NB4 (cell line): ENCODE measurements around the gene VILL.

Experiments
- POLR2A ChIP-seq: IDR thresholded peaks from 2 replicates; pipeline ENCODE4 v1.6.1; 2011; ENCODE audit warnings: mild to moderate bottlenecking; ENCODE audit not compliant: insufficient read length; ENCODE audit errors: extremely low read depth
- TF ChIP-seq, protein P1 (sequence below): IDR thresholded peaks from one replicate; pipeline ENCODE4 v1.5.1; 2012; ENCODE audit warnings: low read depth, low read length

DNA sequence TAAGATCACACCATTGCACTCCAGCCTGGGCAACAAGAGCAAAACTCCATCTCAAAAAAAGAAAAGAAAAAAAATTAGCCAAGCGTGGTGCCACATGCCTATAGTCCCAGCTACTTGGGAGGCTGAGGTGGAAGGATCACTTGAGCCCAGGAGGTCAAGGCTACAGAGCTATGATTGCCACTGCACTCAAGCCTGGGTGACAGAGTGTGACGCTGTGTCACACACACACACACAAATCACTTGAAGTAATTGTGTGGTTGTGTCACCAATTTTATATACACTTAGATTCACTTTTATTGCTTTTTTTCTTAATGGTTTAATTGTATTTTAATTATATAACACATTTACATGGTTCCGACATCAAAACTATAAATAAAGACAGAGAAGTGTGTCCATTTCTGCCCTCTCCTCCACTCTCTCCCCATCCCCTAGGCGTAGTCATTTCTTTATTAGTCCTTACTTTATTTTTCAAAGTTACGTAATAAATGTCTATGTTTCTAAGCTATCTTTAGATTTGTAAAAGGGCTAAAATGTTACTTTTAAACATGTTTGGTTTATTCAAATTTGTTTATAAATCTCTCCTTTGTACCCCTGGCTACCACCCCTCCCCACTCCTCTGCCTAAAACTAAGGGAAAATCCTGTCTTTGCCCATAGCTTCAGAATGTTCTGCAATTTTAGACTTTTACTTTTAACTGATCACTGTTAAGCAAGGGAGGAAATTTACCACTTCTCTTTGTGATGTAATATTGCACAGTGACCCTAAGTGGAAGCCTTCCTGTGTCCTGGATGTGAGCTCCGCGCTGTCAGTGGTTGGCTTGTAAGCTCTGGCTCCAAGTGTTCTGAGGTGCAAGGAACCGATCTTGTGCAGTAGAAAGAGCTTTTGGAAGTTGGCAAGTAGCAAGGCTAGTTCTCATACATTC is 10.8 kb upstream of the VILL start:
- no peak for TF ChIP-seq POLR2A
- TF ChIP-seq, protein P1, sequence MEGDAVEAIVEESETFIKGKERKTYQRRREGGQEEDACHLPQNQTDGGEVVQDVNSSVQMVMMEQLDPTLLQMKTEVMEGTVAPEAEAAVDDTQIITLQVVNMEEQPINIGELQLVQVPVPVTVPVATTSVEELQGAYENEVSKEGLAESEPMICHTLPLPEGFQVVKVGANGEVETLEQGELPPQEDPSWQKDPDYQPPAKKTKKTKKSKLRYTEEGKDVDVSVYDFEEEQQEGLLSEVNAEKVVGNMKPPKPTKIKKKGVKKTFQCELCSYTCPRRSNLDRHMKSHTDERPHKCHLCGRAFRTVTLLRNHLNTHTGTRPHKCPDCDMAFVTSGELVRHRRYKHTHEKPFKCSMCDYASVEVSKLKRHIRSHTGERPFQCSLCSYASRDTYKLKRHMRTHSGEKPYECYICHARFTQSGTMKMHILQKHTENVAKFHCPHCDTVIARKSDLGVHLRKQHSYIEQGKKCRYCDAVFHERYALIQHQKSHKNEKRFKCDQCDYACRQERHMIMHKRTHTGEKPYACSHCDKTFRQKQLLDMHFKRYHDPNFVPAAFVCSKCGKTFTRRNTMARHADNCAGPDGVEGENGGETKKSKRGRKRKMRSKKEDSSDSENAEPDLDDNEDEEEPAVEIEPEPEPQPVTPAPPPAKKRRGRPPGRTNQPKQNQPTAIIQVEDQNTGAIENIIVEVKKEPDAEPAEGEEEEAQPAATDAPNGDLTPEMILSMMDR, result no peak
